ENCODE results near the gene NPBWR2. TPM values are rescaled to one million over a fixed set of nuclear protein-coding genes. Genes with fewer than 3 reads are reported as not detected.

NPBWR2 gene
- total and polyA plus RNA-seq, 8 donors, result not detected

- no peak overlapping the region for H3K27ac ChIP-seq
- intact Hi-C loops (cut with DNase I), result no loop called here
- H3K9me3 ChIP-seq, result no peaks in the 10 kb centered on the region
- ATAC-seq (no peak), DNase-seq (no peak), FAIRE-seq (no peak)
- no peak overlapping the region for H3K4me3 ChIP-seq
- H3K27me3 ChIP-seq, result no peaks in the 10 kb centered on the region
- H3K4me1 ChIP-seq, result peaks cover 0 to 5% (median 0%) of the 10 kb centered on the region in 3 donors
- no peaks in the 10 kb centered on the region for H3K36me3 ChIP-seq
- WGBS, 2 donors, result 73 to 76% methylated on average over 10 to 12 of the region's 12 CpGs
- TF ChIP-seq, protein P1, sequence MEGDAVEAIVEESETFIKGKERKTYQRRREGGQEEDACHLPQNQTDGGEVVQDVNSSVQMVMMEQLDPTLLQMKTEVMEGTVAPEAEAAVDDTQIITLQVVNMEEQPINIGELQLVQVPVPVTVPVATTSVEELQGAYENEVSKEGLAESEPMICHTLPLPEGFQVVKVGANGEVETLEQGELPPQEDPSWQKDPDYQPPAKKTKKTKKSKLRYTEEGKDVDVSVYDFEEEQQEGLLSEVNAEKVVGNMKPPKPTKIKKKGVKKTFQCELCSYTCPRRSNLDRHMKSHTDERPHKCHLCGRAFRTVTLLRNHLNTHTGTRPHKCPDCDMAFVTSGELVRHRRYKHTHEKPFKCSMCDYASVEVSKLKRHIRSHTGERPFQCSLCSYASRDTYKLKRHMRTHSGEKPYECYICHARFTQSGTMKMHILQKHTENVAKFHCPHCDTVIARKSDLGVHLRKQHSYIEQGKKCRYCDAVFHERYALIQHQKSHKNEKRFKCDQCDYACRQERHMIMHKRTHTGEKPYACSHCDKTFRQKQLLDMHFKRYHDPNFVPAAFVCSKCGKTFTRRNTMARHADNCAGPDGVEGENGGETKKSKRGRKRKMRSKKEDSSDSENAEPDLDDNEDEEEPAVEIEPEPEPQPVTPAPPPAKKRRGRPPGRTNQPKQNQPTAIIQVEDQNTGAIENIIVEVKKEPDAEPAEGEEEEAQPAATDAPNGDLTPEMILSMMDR (IDR thresholded peaks at IDR 0.05), result no peak
Observed at GRCh38 chr20:64067733-64068307, 39.5 kb downstream of the NPBWR2 start.

DNA sequence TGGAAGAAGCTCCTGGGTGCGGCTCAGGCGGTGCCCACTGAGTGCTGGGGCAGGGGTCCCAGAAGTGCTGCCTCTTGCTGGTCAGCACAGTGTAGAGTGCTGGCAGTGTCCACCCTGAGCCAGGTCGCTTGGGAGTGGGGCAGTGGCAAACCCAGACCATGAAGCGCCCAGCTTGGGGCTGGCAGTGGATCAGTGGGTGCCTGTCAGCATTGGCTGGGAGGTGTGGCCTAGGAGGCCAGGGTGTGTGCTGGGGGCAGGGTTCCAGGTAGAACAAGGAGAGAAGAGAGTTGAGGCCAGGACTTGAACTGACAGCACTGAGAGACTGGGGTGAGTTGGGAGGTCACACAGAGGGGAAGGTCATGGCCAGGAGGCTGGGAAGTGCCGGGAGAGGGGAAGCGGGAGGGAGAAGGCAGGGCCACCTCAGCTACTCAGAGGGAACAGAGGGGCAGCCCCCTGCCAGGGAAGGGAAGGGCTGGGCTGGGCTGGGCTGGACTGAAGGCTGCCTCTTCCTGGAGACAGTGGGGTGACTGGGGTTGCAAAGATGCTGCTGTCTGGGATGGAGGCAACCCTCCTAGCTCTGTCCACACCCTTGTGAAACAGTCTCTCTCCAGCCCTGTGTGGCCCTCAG is 40.2 kb downstream of the NPBWR2 start:
- H3K36me3 ChIP-seq, result no peaks in the 10 kb centered on the region
- 82 to 94% methylated on average over 6 of the region's 6 CpGs for WGBS, 2 donors
- no peak overlapping the region for H3K27ac ChIP-seq
- no peaks in the 10 kb centered on the region for H3K9me3 ChIP-seq
- H3K27me3 ChIP-seq, result no peaks in the 10 kb centered on the region
- ATAC-seq (no peak), DNase-seq (no peak), FAIRE-seq (no peak)
- H3K4me1 ChIP-seq, result peaks cover 0 to 5% (median 4%) of the 10 kb centered on the region in 3 donors
- TF ChIP-seq, protein P1 (IDR thresholded peaks at IDR 0.05), result no peak
- H3K4me3 ChIP-seq, result no peak overlapping the region
- intact Hi-C loops (cut with DNase I), result no loop called here

GRCh38 chr20:64065974-64066343 is 41.4 kb downstream of the NPBWR2 start:
- WGBS, 2 donors, result 52 to 55% methylated on average over 5 of the region's 5 CpGs

DNA sequence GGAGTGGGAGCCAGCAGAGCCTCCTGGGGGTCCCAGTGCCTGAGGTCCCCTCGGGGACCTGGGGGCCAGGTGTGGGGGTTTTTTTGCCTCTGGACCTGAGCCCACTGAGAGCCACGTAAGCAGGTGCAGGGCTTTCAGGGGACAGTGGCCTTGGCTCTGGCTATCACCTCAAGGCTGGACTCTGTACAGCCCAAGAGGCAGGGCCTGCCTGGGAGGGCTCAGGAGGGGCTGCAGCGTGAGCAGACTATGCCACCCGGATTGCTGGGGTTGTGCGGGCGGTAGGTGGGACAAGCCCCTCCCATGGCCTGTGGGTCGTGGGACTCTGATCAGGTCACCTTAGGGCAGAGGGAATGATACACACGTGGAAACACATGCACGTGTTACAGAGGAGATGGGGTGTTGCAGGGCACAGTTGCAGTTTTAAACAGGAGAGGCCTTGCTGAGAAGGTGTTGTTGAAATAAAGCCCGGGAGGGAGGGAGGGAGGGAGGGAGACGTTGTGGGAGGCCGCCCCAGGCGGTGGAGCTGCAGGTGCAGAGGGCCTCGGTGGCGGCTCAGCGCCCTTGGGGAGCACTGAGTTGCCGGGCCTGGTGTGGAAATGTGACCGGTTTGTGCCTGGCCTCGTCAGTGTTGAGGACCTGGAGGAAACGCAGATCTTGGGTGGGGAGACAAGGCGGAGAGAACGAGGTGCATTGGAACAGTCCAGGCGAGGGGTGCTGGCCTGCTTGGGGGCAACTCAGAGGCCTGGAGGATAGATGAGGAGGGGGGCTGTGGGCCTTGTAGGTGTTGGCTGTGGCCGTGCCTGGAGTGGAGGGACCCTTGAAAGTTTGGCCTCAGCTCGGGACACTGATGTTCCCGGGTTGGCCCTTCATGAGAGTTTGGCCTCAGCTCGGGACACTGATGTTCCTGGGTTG is 42.0 kb downstream of the NPBWR2 start:
- Histone ChIP-seq H3K4me3 (no peak overlapping the region), H3K36me3 (no peaks in the 10 kb centered on the region), H3K9me3 (no peaks in the 10 kb centered on the region), H3K4me1 (peaks cover 0 to 5% (median 4%) of the 10 kb centered on the region in 3 donors), H3K27ac (no peak overlapping the region), H3K27me3 (no peaks in the 10 kb centered on the region)
- intact Hi-C loops (cut with DNase I), result no loop called here
- DNase-seq, result no peak
- 55 to 61% methylated on average over 25 to 27 of the region's 27 CpGs for WGBS, 2 donors
- no peak for ATAC-seq
- no peak for FAIRE-seq
- TF ChIP-seq, protein P1 (IDR thresholded peaks at IDR 0.05), result no peak

More at GRCh38 chr20:64065974-64066343, 41.4 kb downstream of the NPBWR2 start:
- no peak overlapping the region for H3K27ac ChIP-seq
- TF ChIP-seq, protein P1 (IDR thresholded peaks at IDR 0.05), result no peak
- no peaks in the 10 kb centered on the region for H3K27me3 ChIP-seq
- no peaks in the 10 kb centered on the region for H3K9me3 ChIP-seq
- no peak for FAIRE-seq
- no peak for DNase-seq
- intact Hi-C loops (cut with DNase I), result no loop called here
- ATAC-seq, result no peak
- no peak overlapping the region for H3K4me3 ChIP-seq
- no peaks in the 10 kb centered on the region for H3K36me3 ChIP-seq
- H3K4me1 ChIP-seq, result peaks cover 0 to 5% (median 4%) of the 10 kb centered on the region in 3 donors

All from pancreas (tissue), 10 donors.